ENCODE data around the gene RBM48. TPM values are rescaled to one million over a fixed set of nuclear protein-coding genes. Genes with fewer than 3 reads are reported as not detected.

The RBM48 gene
- total and polyA plus RNA-seq, 12 donors, result 6.7 to 17.3 (median 10.1) TPM

- no peaks in the 10 kb centered on the region for H3K27me3 ChIP-seq
- peak overlapping the region in 4 of 10 donors; percentile 30 to 43 (median 31) for H3K27ac ChIP-seq
- no peak for ATAC-seq
- no peak for DNase-seq
- peaks cover 0 to 5% (median 0%) of the 10 kb centered on the region in 11 donors for H3K9me3 ChIP-seq
- intact Hi-C loops (cut with DNase I), result no loop called here
- H3K4me3 ChIP-seq, result no peak overlapping the region
- TF ChIP-seq CTCF (IDR thresholded peaks at IDR 0.05), result no peak
- H3K36me3 ChIP-seq, result peaks cover 0 to under 1% (median 0%) of the 10 kb centered on the region in 9 donors
- H3K4me1 ChIP-seq, result peaks cover 3 to 56% (median 42%) of the 10 kb centered on the region in 9 donors
These were observed 57.8 kb downstream of the RBM48 start for GRCh38 chr7:92586403-92586802.

GRCh38 chr7:92586841-92587240, 58.2 kb downstream of the RBM48 start:
- intact Hi-C loops (cut with DNase I), result no loop called here
- WGBS, 2 donors, result 40 to 46% methylated on average over 4 of the region's 4 CpGs
- Histone ChIP-seq H3K36me3 (no peaks in the 10 kb centered on the region), H3K4me1 (peaks cover 3 to 56% (median 42%) of the 10 kb centered on the region in 9 donors), H3K27me3 (no peaks in the 10 kb centered on the region), H3K27ac (peak overlapping the region in 3 of 10 donors; percentile 30 to 43 (median 30)), H3K4me3 (no peak overlapping the region), H3K9me3 (peaks cover 0 to 5% (median 0%) of the 10 kb centered on the region in 11 donors)
- DNase-seq (no peak), ATAC-seq (peak in 1 of 8 donors; percentile 25)
- no peak for TF ChIP-seq CTCF (IDR thresholded peaks at IDR 0.05)

Other genes with a start within 250 kb of the RBM48 start
- 10 to 100 TPM; 10.0 to 16.8 (median 14.2) TPM for gene GATAD1, start 81.3 kb upstream of the RBM48 start, total RNA-seq
- gene GATAD1, start 81.3 kb upstream of the RBM48 start, polyA plus RNA-seq, result 10 to 100 TPM; 10.0 to 25.2 TPM
- not detected for gene ERVW-1, start 50.8 kb upstream of the RBM48 start, total RNA-seq
- under 1 TPM in 1 of 2 donors, not detected in 1; 0.15 TPM for gene ERVW-1, start 50.8 kb upstream of the RBM48 start, polyA plus RNA-seq
- gene PEX1, start 275 bp upstream of the RBM48 start, total RNA-seq, result 10 to 100 TPM; 13.0 to 19.8 (median 15.6) TPM
- gene PEX1, start 275 bp upstream of the RBM48 start, polyA plus RNA-seq, result 10 to 100 TPM in 1 of 2 donors, 1 to 10 TPM in 1; 4.1 to 14.1 TPM
- 10 to 100 TPM in 4 of 10 donors, 1 to 10 TPM in 6; 8.0 to 16.1 (median 9.8) TPM for gene FAM133B, start 61.6 kb downstream of the RBM48 start, total RNA-seq
- 10 to 100 TPM in 1 of 2 donors, 1 to 10 TPM in 1; 8.4 to 37.0 TPM for gene FAM133B, start 61.6 kb downstream of the RBM48 start, polyA plus RNA-seq

Data from heart right ventricle (tissue), 16 donors.